GM19463 (cell line): Measurements from ENCODE around the gene SYNPR.
"Not testable (repeated sequence)": the region's sequence is repeated elsewhere in the genome, so short reads cannot be mapped to it uniquely, and the experiment has no call there.

Experiments used
- ATAC-seq: cut with Tn5 transposase; IDR thresholded peaks from one replicate; pipeline ENCODE4 v1.9.1; 2021; ENCODE audit warnings: mild to moderate bottlenecking, moderate library complexity; ENCODE audit not compliant: unreplicated experiment

SYNPR gene

GRCh38 chr3:63278171-63279004 lies at the start of gene SYNPR:
TSS of gene SYNPR (plus strand) at chr3:63278308.
- ATAC-seq: no peak

- ATAC-seq: peak; percentile 93
Measured at GRCh38 chr3:63228677-63229076, 49.4 kb upstream of the SYNPR start.

GRCh38 chr3:63230146-63230545 lies 48.0 kb upstream of the SYNPR start:
- ATAC-seq: no peak

DNA sequence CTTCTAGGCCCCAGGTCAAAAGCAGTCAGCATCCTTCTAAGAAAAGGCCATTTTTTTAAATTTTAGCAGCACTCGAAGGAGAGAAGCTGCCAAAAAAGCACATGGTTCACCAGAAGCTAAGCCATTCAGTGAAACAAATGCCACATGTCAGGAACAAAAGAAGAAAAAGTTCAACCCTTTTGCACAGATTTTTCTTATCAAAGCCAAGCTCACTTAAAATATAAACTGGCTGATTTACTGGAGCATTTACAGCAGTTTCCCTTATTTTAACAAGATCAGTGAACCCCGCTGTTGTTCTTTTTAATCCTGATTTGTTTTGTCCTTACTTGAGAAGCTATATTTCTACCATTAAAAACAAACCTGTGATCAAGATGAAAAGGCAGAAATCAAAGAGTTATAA lies 46.5 kb upstream of the SYNPR start:
- no peak for ATAC-seq

- no peak for ATAC-seq
Measured at GRCh38 chr3:63232764-63233396, 45.2 kb upstream of the SYNPR start.

DNA sequence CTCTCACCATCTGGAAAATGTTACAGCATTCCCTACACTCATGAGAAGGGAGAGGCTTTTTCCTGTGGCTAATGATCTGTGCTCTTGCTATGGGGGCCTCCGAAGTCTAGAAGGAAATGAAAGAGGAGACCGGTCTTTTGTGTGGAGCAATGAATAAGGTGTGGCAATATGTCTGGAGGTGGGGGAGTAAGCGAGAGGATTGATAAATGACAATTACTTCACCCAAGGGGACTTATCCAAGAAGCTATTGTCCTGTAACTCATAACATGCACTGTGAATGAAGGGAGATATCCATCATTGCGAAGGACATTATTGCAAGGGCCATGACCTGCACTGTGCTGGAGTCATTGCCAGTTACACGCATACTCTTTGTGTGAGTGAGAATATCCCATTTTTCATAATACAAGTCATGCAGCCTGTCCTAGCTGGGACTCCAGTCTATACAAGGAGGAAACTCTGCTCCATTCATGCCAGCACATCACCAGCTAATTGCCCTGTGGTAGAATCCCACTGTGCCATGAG lies 37.7 kb upstream of the SYNPR start:
- no peak for ATAC-seq

- no peak for ATAC-seq
Measured at GRCh38 chr3:63242124-63242523, 36.0 kb upstream of the SYNPR start.

- no peak for ATAC-seq
Measured at GRCh38 chr3:63244486-63244885, 33.6 kb upstream of the SYNPR start.

- no peak for ATAC-seq
Measured at GRCh38 chr3:63245726-63246241, 32.3 kb upstream of the SYNPR start.

DNA sequence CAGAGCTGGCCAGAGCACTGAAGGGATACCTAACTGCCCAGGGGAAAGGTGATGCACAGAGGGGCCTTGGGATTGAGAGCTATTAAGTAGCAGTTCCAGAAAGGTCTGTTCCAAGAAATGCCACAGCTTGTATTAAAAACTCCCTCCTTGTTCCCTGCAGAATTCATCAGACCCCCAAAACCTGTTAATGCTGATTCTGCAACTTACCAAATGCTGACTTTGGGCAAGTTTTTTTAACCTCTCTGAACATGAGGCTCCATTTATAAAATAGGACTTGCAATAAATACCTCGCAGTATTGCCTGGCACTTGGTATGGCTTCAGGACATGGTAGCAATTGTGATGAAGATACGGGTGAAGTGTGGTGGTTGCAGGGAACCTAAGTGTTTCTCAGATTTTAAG lies 30.1 kb upstream of the SYNPR start:
- ATAC-seq: no peak

DNA sequence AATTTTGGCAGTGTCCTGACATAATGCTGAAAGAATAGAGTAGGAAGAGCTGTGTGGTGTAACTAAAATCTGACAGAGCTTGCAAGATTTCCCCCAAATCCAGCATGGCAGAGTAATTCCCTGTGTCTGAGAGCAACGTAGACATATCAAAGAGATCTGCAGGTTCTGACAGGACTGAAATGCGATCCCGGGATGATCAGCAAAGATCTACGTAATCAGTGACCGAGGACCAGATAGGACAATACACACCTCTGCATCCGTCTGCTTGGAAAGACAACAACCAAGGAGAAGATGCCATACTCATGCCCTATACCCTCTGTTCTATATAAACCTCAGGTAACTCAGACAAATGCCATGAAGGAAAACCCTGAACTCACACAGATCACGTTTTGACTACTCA lies 26.6 kb upstream of the SYNPR start:
- no peak for ATAC-seq

DNA sequence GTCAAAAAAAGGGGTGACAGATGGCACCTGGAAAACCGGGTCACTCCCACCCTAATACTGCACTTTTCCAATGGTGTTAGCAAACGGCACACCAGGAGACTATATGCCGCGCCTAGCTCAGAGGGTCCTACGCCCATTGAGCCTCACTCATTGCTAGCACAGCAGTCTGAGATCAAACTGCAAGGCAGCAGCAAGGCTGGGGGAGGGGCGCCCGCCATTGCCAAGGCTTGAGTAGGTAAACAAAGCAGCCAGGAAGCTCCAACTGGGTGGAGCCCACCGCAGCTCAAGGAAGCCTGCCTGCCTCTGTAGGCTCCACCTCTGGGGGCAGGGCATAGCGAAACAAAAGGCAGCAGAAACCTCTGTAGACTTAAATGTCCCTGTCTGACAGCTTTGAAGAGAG lies 22.3 kb upstream of the SYNPR start:
- not testable (repeated sequence) for ATAC-seq

GRCh38 chr3:63264716-63265115 lies 13.4 kb upstream of the SYNPR start:
- no peak for ATAC-seq

GRCh38 chr3:63274359-63274758 lies 3.7 kb upstream of the SYNPR start:
- no peak for ATAC-seq

DNA sequence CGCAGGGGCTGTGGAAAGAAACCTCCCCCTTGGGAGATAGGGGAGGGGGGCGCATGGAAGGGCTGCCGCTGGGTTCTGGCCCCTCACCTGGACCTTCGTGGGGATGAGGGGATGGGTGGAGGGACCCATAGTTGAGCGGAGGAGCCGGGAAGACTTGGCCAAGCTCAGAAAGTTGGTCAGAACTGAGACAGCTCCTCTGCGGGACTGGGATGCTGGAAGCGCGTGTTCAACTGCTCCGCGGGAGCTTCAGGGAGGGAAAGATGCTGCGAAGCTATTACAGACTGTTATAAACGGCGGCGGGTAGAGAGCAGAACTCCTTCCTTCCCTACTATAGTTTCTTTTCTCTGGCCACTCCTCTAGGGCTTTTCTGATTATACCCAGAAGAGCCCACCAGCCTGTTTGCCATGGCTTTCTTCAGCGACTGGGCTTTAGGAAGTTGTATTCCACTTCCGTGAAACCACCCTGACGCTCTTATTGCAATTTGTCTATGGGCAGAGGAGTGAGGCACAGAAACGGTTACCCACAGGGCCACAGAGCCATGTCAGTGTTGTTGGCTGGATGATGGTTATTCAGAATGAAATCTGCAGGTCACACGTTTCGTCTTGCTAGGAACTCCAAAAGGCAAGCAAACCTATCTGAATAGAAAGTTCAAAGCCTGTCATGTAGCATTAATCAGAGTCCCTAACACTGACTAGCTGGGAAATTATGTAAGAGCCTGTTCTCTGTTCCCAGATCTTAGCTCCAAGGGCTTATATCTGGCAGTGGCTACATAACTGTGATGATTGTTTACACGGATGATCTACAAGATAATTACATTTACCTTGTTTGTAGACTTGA lies 1.1 kb downstream of the SYNPR start:
- no peak for ATAC-seq

- no peak for ATAC-seq
Measured at GRCh38 chr3:63287610-63288009, 9.5 kb downstream of the SYNPR start.

- ATAC-seq: no peak
Measured at GRCh38 chr3:63290686-63291085, 12.6 kb downstream of the SYNPR start.

DNA sequence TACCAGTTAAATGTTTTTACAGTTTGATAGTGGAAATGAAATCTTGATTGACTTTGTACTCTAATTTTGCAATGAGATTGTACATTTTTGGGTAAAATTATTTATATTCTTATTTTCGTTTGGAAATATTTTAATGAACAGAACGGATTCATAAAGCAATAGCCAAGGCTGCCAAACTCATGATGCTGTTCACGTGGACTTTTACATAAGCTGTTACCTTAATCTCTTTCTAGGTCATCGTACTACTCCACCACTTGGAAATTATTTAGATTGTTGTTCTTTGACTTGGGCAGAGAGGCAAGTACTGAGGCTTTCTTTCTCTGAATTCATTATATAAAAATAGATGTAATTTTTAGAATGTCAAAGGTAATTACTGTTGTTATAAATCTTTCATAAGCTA lies 16.2 kb downstream of the SYNPR start:
- no peak for ATAC-seq

GRCh38 chr3:63295356-63295755 lies 17.2 kb downstream of the SYNPR start:
- no peak for ATAC-seq

GRCh38 chr3:63295806-63296205 lies 17.7 kb downstream of the SYNPR start:
- ATAC-seq: no peak

- no peak for ATAC-seq
Measured at GRCh38 chr3:63296249-63296648, 18.1 kb downstream of the SYNPR start.
